Cardiac muscle cell (in vitro differentiated cells and primary cell): ENCODE measurements around the gene ESRRG. TPM values are rescaled to one million over a fixed set of nuclear protein-coding genes. Genes with fewer than 3 reads are reported as not detected.

Experiments used
- DNase-seq, 2 donors: peaks; one replicate each; pipeline versions ENCODE4 v3.0.0 to v3.0.0-alpha.2; 2010 to 2017; ENCODE audit warnings: low read depth in 1 of 2, low spot score in 1 of 2
- H3K27ac ChIP-seq: fragments of 200-600 bp; sonication (generic); 2 replicates; pipeline ENCODE4 v1.5.1; 2016
- H3K27me3 ChIP-seq: fragments of 200-600 bp; sonication (generic); 2 replicates; pipeline ENCODE4 v1.6.0; 2016; ENCODE audit warnings: control low read depth
- H3K36me3 ChIP-seq: fragments of 200-600 bp; sonication (generic); 2 replicates; pipeline ENCODE4 v1.5.1; 2016; ENCODE audit warnings: control low read depth
- H3K4me1 ChIP-seq: fragments of 200-600 bp; sonication (generic); 2 replicates; pipeline ENCODE4 v1.8.1; 2017; ENCODE audit warnings: low read depth, mild to moderate bottlenecking, mixed run types
- H3K4me3 ChIP-seq: fragments of 200-600 bp; sonication (generic); 2 replicates; pipeline ENCODE4 v1.5.1; 2016; ENCODE audit warnings: mild to moderate bottlenecking
- H3K9me3 ChIP-seq: fragments of 200-600 bp; sonication (generic); 2 replicates; pipeline ENCODE4 v1.5.1; 2017; ENCODE audit warnings: low read depth, mild to moderate bottlenecking, control low read depth
- CTCF ChIP-seq: IDR thresholded peaks from 2 replicates; pipeline ENCODE4 v1.5.1; 2012; ENCODE audit warnings: low read depth, mild to moderate bottlenecking, low read length
- polyA plus RNA-seq: library from polyadenylated mRNA; unstranded; fragments of >200 nt; fragmentation: Nextera tagmentation; extraction: Ambion mirVana; gene quantifications from 2 replicates; pipeline ENCODE4 v1.2.1, GENCODE V29; 2016
- total RNA-seq: library from RNA; depleted of rRNA; stranded (reverse); fragments of >200 nt; gene quantifications from 2 replicates; pipeline ENCODE4 v1.2.3, GENCODE V29; 2016

The ESRRG gene
- total and polyA plus RNA-seq, 2 experiments from 2014 or later = 41.5 to 62.2 TPM

DNA sequence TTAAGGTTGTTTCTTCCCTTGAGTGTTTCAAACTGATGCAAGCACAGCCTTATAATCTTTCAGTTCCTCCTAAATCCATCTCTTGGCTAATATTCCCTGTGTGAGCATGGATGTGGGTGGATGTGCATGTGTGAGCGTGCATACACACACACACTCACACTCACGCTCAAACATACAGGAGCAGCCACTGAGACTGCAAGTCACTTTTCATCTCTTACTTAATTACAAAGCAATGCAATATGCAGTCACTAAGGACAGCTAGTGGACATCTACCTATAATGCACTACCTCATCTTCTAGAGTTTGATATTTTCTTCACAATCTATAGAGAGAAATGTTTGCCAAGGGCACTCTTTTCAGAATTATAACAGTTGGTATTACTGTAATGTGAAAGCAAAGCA, 1.4 kb downstream of the ESRRG start:
- no peak for DNase-seq
- no peaks in the 10 kb centered on the region for H3K9me3 ChIP-seq
- H3K27ac ChIP-seq = peak overlapping the region; percentile 11
- no peaks in the 10 kb centered on the region for H3K27me3 ChIP-seq
- TF ChIP-seq CTCF = no peak
- no peaks in the 10 kb centered on the region for H3K36me3 ChIP-seq
- H3K4me1 ChIP-seq = peaks cover 47% of the 10 kb centered on the region
- peak overlapping the region; percentile 44 for H3K4me3 ChIP-seq

DNA sequence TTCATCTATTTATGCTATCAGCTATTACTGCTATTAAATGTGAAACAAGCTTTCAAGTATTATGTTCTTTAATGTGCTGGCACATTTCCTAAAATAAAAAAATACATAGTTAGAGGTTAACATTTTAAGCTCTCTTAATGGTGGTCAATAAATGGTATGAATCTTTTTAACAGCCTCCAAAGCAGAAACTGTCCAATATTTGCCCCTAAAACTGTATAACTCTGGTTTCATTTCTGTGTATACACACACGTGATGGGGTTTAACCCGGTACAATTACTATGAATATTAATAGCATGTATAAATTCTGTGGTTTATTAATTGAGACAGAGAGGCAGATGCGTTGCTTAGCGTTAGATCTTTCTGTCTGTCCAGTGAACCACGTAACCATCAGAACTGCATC, 2.2 kb downstream of the ESRRG start:
- Histone ChIP-seq H3K27me3 (no peaks in the 10 kb centered on the region), H3K36me3 (no peaks in the 10 kb centered on the region), H3K9me3 (no peaks in the 10 kb centered on the region), H3K4me1 (peaks cover 47% of the 10 kb centered on the region), H3K27ac (no peak overlapping the region), H3K4me3 (peak overlapping the region; percentile 44)
- DNase-seq = no peak
- TF ChIP-seq CTCF = no peak

- Histone ChIP-seq H3K27me3 (no peaks in the 10 kb centered on the region), H3K27ac (no peak overlapping the region), H3K4me1 (peaks cover 50% of the 10 kb centered on the region), H3K36me3 (no peaks in the 10 kb centered on the region), H3K9me3 (no peaks in the 10 kb centered on the region), H3K4me3 (no peak overlapping the region)
- TF ChIP-seq CTCF = no peak
- DNase-seq = no peak
Observed at GRCh38 chr1:216711712-216712111, 11.5 kb downstream of the ESRRG start.

DNA sequence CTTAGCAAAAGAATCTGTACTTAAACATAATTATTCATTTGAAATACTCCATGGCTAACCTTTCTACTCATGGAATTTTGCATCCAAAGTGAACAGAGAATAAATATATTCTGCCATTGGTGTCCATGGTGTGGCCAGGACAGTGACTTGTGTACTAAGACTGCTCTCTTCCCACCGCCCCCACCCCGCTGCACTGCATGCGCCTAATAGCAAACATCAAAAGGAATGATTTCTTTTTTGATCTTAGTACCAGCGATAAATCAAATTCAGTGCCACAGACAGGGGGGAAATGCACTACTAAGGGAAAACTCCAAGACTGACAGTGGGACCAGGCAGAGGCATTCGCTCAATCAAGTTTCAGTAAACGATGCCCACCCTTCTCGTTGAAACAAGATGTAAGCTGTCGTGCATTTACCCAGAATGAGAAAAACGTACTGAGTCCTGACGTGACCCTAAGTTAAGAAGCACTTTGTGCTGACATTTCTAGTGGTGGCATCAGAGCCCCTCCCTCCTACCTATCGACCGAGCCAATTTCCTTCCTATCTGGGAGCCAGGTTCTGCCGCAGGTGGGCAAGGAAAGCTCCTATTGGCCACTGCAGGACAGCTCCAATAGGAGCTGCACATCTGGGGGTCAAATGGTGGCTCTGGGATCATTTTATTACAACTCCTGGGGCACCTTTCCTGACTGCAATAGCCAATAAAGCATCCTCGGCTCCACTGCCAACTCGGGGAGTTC, 12.5 kb downstream of the ESRRG start:
- peak overlapping the region; percentile 65 for H3K27ac ChIP-seq
- DNase-seq = no peak
- peaks cover 50% of the 10 kb centered on the region for H3K4me1 ChIP-seq
- TF ChIP-seq CTCF = no peak
- no peaks in the 10 kb centered on the region for H3K36me3 ChIP-seq
- H3K4me3 ChIP-seq = no peak overlapping the region
- no peaks in the 10 kb centered on the region for H3K9me3 ChIP-seq
- H3K27me3 ChIP-seq = no peaks in the 10 kb centered on the region

DNA sequence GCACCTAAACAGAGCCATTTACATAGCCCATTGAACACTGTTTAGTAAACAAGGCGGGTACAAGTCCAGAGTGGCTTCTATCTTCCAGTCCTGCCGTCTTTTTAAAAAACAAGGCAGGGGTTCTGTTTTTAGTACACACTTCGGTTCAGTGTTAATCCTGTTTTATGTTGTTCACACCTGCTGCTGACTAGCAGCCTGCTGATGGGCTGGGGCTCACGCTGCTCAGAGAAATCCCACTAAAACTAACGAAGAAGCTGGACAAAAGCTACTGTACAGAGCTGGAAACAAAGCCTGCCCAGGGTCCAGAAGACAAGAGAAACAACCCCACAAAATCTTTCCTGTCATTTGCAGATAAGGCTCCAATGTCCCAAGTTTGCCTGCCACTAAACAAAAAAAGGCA, 13.2 kb downstream of the ESRRG start:
- H3K27ac ChIP-seq = peak overlapping the region; percentile 65
- H3K4me1 ChIP-seq = peaks cover 45% of the 10 kb centered on the region
- TF ChIP-seq CTCF = no peak
- peak in 1 of 2 donors; percentile 70 for DNase-seq
- H3K9me3 ChIP-seq = no peaks in the 10 kb centered on the region
- no peaks in the 10 kb centered on the region for H3K36me3 ChIP-seq
- no peaks in the 10 kb centered on the region for H3K27me3 ChIP-seq
- no peak overlapping the region for H3K4me3 ChIP-seq
